ENCODE measurements around the gene MED13L.

GRCh38 chr12:115944837-115945490 lies 332.5 kb downstream of the MED13L start:
- TF ChIP-seq YY1 (IDR thresholded peaks at IDR 0.05; ENCODE audit: insufficient read depth, insufficient read length): no peak
- TF ChIP-seq SUZ12 (IDR thresholded peaks at IDR 0.05; ENCODE audit: extremely low read depth, insufficient read depth, insufficient read length): no peak

Data from NT2/D1 (cell line).